CD4-positive, alpha-beta T cell (primary cell): ENCODE data around the gene ADARB2. TPM values are rescaled to one million over a fixed set of nuclear protein-coding genes. Genes with fewer than 3 reads are reported as not detected.

Experiments
- ATAC-seq: fragments of 200-7000 bp; cut with Tn5 transposase; one replicate; pipeline ENCODE4 v1.10.0; 2022; ENCODE audit warnings: mild to moderate bottlenecking; ENCODE audit not compliant: poor library complexity
- CTCF ChIA-PET: fragments of 350-600 bp; sonication (Branson Sonifier 250); formaldehyde crosslinking; loops from one replicate; lab custom pipeline; 2021; ENCODE audit warnings: antibody characterized with exemption, inconsistent platforms; lab: Charles Lee
- POLR2A ChIA-PET: fragments of 350-600 bp; sonication (Branson Sonifier 250); formaldehyde crosslinking; loops from one replicate; lab custom pipeline; 2021; ENCODE audit warnings: antibody characterized with exemption, inconsistent platforms; lab: Charles Lee
- DNase-seq, 14 experiments: peaks; one replicate each; pipeline ENCODE4 v3.0.0-alpha.2; 2013 to 2020; ENCODE audit warnings: mixed read lengths in 2 of 14
- H3K27ac ChIP-seq, 2 donors: one replicate each; pipeline versions ENCODE4 v1.5.1 to v1.7.0; 2013; ENCODE audit warnings: low read length in 2 of 2, low read depth in 1 of 2, mild to moderate bottlenecking in 1 of 2
- H3K27me3 ChIP-seq, 2 experiments: 1 replicate in 1 of 2; 2 replicates in 1 of 2; pipeline versions ENCODE4 v1.6.1 to v1.7.0; 2013; ENCODE audit warnings: low read length in 2 of 2, control low read depth in 1 of 2, mild to moderate bottlenecking in 1 of 2, moderate library complexity in 1 of 2; ENCODE audit not compliant: insufficient read depth in 2 of 2, control insufficient read depth in 1 of 2
- H3K36me3 ChIP-seq: one replicate; pipeline ENCODE4 v1.6.1; 2013; ENCODE audit warnings: low read length, control low read depth; ENCODE audit not compliant: insufficient read depth
- H3K4me1 ChIP-seq: one replicate; pipeline ENCODE4 v1.6.1; 2013; ENCODE audit warnings: low read length, control low read depth; ENCODE audit not compliant: insufficient read depth
- H3K4me3 ChIP-seq: one replicate; pipeline ENCODE4 v1.5.1; 2013; ENCODE audit warnings: mild to moderate bottlenecking, low read length, moderate library complexity
- H3K9me3 ChIP-seq, 2 experiments: 1 replicate in 1 of 2; 2 replicates in 1 of 2; pipeline versions ENCODE4 v1.6.1 to v1.7.0; 2013; ENCODE audit warnings: low read length in 2 of 2, mild to moderate bottlenecking in 2 of 2, control low read depth in 1 of 2, moderate library complexity in 1 of 2; ENCODE audit not compliant: control insufficient read depth in 1 of 2, insufficient read depth in 1 of 2
- H3K27ac Mint-ChIP-seq: one replicate; pipeline ENCODE4 v1.8.0; 2020; ENCODE audit warnings: mixed read lengths
- H3K27me3 Mint-ChIP-seq: one replicate; pipeline ENCODE4 v1.8.0; 2021; ENCODE audit warnings: mixed read lengths
- H3K36me3 Mint-ChIP-seq: one replicate; pipeline ENCODE4 v1.8.0; 2021; ENCODE audit warnings: low read depth, mixed read lengths
- H3K4me1 Mint-ChIP-seq: one replicate; pipeline ENCODE4 v1.8.0; 2021; ENCODE audit warnings: low read depth, mixed read lengths
- H3K4me3 Mint-ChIP-seq: one replicate; pipeline ENCODE4 v1.8.0; 2020; ENCODE audit warnings: mild to moderate bottlenecking, mixed read lengths
- H3K9me3 Mint-ChIP-seq: one replicate; pipeline ENCODE4 v1.8.0; 2020; ENCODE audit warnings: mixed read lengths
- CTCF ChIP-seq: fragments of 200-600 bp; IDR thresholded peaks from one replicate; pipeline ENCODE4 v1.8.0; 2022; ENCODE audit warnings: antibody characterized with exemption, mild to moderate bottlenecking
- intact Hi-C, 2 experiments: fragments of 100-400 bp; cut with DNase I in 1 of 2; cut with micrococcal nuclease in 1 of 2; formaldehyde crosslinking; loops; one replicate each; pipeline versions ENCODE4 v1.15.1 to v1.9.0; 2023 to 2025; cut with DNase I, micrococcal nuclease
- total RNA-seq, 174 experiments: library from RNA in 2 of 174; stranded (reverse) in 2 of 174; gene quantifications; one replicate each; pipeline ENCODE4 v1.2.3 and lab custom pipeline; 2021 to 2026

ADARB2 gene
- total RNA-seq, 2 experiments from 2014 or later, result 0.14 TPM; not detected in 1

GRCh38 chr10:1155791-1156615 is 581.3 kb downstream of the ADARB2 start:
- H3K27me3 Mint-ChIP-seq, result no peaks in the 10 kb centered on the region
- POLR2A ChIA-PET, result no interaction called here
- CTCF ChIA-PET, result no interaction called here
- H3K36me3 Mint-ChIP-seq, result no peaks in the 10 kb centered on the region
- no peak for ATAC-seq
- Histone ChIP-seq H3K27ac (no peak overlapping the region), H3K36me3 (no peaks in the 10 kb centered on the region), H3K4me3 (no peak overlapping the region), H3K4me1 (no peaks in the 10 kb centered on the region), H3K9me3 (peaks cover 0 to 7% of the 10 kb centered on the region in 2 experiments), H3K27me3 (peaks cover 0 to 3% of the 10 kb centered on the region in 2 experiments)
- no peak overlapping the region for H3K27ac Mint-ChIP-seq
- no peaks in the 10 kb centered on the region for H3K4me1 Mint-ChIP-seq
- no peaks in the 10 kb centered on the region for H3K9me3 Mint-ChIP-seq
- H3K4me3 Mint-ChIP-seq, result no peak overlapping the region
- intact Hi-C loops, result no loop called here
- TF ChIP-seq CTCF, result no peak
- DNase-seq, result no peak

GRCh38 chr10:1154531-1155295 is 582.6 kb downstream of the ADARB2 start:
- ChIA-PET CTCF (no interaction called here), POLR2A (interaction anchor here (0.7 kb wide), 1 partner anchor 622 kb away, joined by 3 read pairs; no protein-coding TSS in a partner anchor)
- H3K27me3 ChIP-seq, result peaks cover 0 to 3% of the 10 kb centered on the region in 2 experiments
- Mint-ChIP-seq H3K27me3 (no peaks in the 10 kb centered on the region), H3K9me3 (no peaks in the 10 kb centered on the region), H3K4me3 (no peak overlapping the region), H3K4me1 (peaks cover 2% of the 10 kb centered on the region), H3K36me3 (no peaks in the 10 kb centered on the region), H3K27ac (no peak overlapping the region)
- TF ChIP-seq CTCF, result no peak
- intact Hi-C loops, result no loop called here
- ATAC-seq, result no peak
- peaks cover 0 to 6% of the 10 kb centered on the region in 2 experiments for H3K9me3 ChIP-seq
- no peak overlapping the region for H3K4me3 ChIP-seq
- no peak for DNase-seq
- H3K36me3 ChIP-seq, result no peaks in the 10 kb centered on the region
- peaks cover 4% of the 10 kb centered on the region for H3K4me1 ChIP-seq
- H3K27ac ChIP-seq, result no peak overlapping the region

GRCh38 chr10:1153805-1154351 is 583.4 kb downstream of the ADARB2 start:
- ATAC-seq, result no peak
- H3K27me3 Mint-ChIP-seq, result no peaks in the 10 kb centered on the region
- Histone ChIP-seq H3K4me3 (no peak overlapping the region), H3K36me3 (no peaks in the 10 kb centered on the region), H3K27me3 (peaks cover 0 to 3% of the 10 kb centered on the region in 2 experiments), H3K9me3 (no peaks in the 10 kb centered on the region), H3K27ac (no peak overlapping the region), H3K4me1 (peaks cover 6% of the 10 kb centered on the region)
- intact Hi-C loops, result no loop called here
- H3K9me3 Mint-ChIP-seq, result no peaks in the 10 kb centered on the region
- H3K4me3 Mint-ChIP-seq, result no peak overlapping the region
- POLR2A ChIA-PET, result no interaction called here
- no peak for TF ChIP-seq CTCF
- DNase-seq, result no peak
- H3K27ac Mint-ChIP-seq, result no peak overlapping the region
- CTCF ChIA-PET, result no interaction called here
- H3K36me3 Mint-ChIP-seq, result no peaks in the 10 kb centered on the region
- peaks cover 5% of the 10 kb centered on the region for H3K4me1 Mint-ChIP-seq
